Kidney glomerular epithelial cell (primary cell): ENCODE measurements around the gene TMTC1.

Source experiments
- DNase-seq: peaks from one replicate; lab custom pipeline; 2025; lab: John Stamatoyannopoulos, UW

Gene TMTC1

GRCh38 chr12:29533815-29534489, 249.8 kb downstream of the TMTC1 start:
- DNase-seq: no peak

GRCh38 chr12:29531471-29531870, 252.3 kb downstream of the TMTC1 start:
- DNase-seq: no peak

DNA sequence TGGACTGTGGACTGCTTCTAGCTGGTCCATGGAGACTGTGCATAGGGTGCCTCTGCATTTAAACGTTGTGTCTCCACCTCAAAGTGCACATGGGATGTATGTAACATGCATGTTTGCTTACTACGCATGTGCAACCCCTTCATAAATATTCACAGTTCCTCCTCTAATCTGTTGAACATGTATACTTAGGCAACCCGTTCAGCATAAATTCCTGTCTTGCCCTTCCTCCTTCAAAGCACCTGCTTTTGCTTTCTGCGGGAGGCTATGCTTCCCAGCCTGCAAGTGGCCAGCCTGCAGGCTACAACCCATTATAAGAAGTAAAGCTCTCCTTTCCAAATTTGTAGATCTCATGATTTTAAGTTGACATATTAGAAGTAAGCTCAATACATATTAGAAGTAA, 253.3 kb downstream of the TMTC1 start:
- DNase-seq: no peak

DNA sequence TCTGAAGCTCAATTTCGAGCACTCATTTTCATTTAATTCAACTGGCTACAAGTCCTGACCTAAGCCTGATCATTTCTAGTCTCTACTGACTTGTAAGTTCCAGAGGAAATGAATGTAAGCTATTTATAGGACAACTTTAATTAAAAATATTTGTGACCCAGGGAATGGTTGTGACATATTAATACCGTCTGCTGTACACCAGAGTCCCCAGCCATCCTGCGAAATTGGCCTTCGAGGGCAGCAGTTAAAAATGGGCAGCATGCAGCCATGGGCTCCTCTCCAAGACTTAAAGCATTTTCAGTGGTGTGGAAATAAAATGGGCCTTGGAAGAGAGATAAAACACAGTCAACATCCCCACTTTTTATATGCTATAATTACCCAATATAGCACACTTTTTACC, 255.6 kb downstream of the TMTC1 start:
- DNase-seq: no peak

DNA sequence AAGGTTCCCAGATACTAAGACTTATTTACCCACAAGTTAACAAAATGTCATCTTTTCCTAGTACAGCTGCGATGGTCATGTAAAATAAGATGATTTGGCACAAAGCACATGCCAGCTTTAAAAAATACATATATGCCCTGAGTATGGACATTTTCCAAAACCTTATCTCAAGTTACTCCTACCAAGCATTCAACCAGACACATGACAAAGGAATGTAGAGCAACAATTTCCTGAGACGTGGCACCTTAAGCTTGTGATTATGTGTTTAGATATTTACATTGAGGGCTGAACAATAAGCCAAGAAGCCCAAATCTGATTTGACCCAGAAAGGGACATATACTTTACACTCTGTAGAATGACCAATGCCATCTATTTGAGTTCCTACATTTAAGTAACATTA, 261.8 kb downstream of the TMTC1 start:
- no peak for DNase-seq

GRCh38 chr12:29519585-29520182, 264.1 kb downstream of the TMTC1 start:
- DNase-seq: no peak

DNA sequence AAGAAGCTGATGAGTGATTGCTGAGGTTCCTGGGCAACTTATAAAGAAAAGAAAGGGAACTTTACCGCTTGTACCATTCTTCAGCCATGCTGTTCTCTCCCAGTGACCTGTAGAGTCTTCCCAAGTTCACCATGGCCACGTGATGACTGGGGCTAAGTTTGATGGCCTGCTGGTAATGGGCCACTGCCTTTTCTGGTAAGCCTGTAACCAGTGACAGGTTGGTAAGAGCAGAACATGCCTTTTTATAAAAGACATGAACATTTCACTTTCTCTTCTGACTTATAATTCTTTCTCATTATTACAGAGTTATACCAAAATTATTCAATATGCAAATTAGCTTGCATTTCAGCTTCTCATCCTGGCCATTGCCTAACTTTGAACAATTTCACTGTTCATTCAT, 265.3 kb downstream of the TMTC1 start:
- no peak for DNase-seq

DNA sequence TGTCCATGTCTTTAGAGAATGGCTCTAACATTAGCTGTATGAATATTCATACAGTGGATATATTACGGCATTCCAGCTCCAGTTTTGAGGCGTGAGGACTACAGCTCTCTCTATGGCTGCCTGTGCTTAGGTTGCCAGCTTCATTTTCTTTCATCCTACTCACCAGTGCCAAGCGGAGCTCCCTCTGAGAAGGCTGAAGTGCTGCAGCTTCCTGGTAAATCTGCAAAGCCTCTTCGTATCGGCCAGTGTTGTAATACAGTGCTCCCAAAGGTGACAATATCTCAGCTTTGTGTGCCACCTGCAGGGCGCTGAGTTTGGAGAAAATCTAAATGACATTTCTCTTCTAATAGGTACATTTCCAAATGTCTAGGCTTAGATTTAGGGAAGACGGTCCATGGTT, 266.5 kb downstream of the TMTC1 start:
- DNase-seq: no peak

- DNase-seq: no peak
These were observed 267.3 kb downstream of the TMTC1 start for GRCh38 chr12:29516431-29516875.

GRCh38 chr12:29510591-29511185, 273.1 kb downstream of the TMTC1 start:
- DNase-seq: no peak

DNA sequence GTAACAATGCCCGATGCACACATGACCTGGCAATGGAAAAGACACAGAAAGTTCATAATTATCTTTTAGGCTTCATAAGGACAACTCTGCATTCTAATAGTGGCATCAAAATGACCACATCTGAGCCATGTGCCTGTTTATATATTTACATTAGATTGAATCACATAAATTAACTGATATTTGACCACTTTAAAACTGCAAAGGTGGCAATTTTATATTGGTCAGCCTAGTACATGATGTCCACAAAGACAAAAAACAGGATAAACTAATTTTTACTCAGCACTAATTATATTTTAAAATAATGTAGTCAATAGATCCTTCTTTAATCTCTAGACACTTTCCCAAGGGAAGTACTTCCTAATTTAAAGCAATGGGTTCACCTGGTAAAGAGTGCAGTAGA, 274.2 kb downstream of the TMTC1 start:
- DNase-seq: no peak

GRCh38 chr12:29508949-29509348, 274.8 kb downstream of the TMTC1 start:
- no peak for DNase-seq

- no peak for DNase-seq
These were observed 278.6 kb downstream of the TMTC1 start for GRCh38 chr12:29505122-29505521.

GRCh38 chr12:29503283-29503682, 280.5 kb downstream of the TMTC1 start:
- DNase-seq: no peak

- DNase-seq: no peak
These were observed 284.5 kb downstream of the TMTC1 start for GRCh38 chr12:29499235-29499634.

- DNase-seq: no peak
These were observed 286.2 kb downstream of the TMTC1 start, which contains the start of gene OVCH1 for GRCh38 chr12:29497588-29497987. Gene OVCH1, minus strand, starts transcription at chr12:29497686. Its CDS starts 0 bp downstream, at chr12:29497686.

- DNase-seq: no peak
These were observed 290.9 kb downstream of the TMTC1 start for GRCh38 chr12:29492891-29493290.

- DNase-seq: no peak
These were observed 296.8 kb downstream of the TMTC1 start for GRCh38 chr12:29486972-29487371.

DNA sequence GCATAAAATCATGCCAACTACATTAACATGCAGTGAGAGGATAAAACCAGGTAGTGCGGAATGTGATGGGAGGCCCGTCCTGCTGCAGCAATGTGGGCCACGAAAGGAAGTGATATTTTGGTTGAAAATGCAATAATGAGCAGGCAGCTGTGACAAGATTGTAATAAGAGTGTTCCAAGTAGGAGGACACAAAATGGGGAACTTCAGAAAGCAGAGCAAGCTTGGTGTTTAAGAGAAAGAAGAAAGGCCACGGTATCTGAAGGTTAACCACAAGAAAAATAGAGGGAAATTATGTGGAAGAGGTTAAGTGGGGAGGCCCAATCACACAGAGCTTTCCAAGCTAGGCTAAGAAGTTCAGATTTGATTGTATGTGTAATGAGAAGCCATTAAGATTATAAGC, 320.5 kb downstream of the TMTC1 start:
- DNase-seq: no peak

DNA sequence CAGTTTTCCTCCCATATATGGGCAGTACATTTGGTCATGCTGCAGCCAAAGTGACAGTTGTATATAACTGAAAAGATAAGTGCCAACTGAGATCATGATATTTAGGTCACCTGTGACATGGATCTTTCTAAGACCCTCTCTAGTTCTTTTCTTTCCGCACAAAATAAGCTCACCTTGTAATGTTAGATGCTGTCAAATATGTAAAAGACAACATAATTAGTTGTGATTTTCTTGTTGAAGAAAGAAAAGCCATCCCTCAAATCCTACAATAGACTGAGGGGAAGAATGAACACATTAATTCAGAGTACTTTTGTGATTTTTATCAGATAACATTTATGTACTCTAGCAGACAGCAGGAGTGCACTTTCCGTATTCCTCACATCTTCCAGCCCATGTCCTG, 323.7 kb downstream of the TMTC1 start:
- DNase-seq: no peak

GRCh38 chr12:29455087-29455486, 328.7 kb downstream of the TMTC1 start:
- no peak for DNase-seq

DNA sequence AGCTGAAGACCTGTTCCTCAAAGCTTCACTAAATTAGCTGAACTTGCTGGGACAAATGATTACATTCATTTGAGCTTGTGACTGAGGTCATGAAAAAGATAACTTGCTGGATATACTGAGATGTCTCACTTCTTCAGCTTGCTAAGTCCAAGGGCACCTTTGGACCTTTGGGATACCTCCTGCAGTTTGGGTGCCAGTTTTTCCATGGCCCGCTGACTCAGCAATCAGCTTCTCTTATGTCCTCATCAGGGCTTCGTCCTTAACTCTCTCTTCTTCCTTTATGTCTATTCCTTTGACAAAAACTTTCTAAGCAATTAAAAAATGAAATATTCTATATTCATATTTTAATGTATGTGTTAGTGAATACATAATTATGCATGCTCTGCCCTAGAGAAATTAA, 331.9 kb downstream of the TMTC1 start:
- DNase-seq: no peak
